WTC11 (cell line): ENCODE data around the gene ANTXR2. TPM values are rescaled to one million over a fixed set of nuclear protein-coding genes. Genes with fewer than 3 reads are reported as not detected.

Experiments
- ATAC-seq: fragments of 200-7000 bp; cut with Tn5 transposase; 2 replicates; pipeline ENCODE4 v1.10.0; 2021; ENCODE audit warnings: mild to moderate bottlenecking, moderate library complexity
- CTCF ChIA-PET: fragments of 300-600 bp; sonication (Branson Sonifier 250); formaldehyde crosslinking; loops from one replicate; lab custom pipeline; 2021; ENCODE audit warnings: antibody characterized with exemption; lab: Charles Lee
- POLR2A ChIA-PET: fragments of 350-600 bp; sonication (Branson Sonifier 250); formaldehyde crosslinking; loops from one replicate; lab custom pipeline; 2021; ENCODE audit warnings: antibody characterized with exemption; lab: Charles Lee
- DNase-seq: peaks from one replicate; pipeline ENCODE4 v3.0.0; 2021; ENCODE audit warnings: low spot score
- H3K27ac Mint-ChIP-seq: 2 replicates; pipeline ENCODE4 v1.8.0; 2021; ENCODE audit warnings: mixed read lengths
- H3K27me3 Mint-ChIP-seq: 2 replicates; pipeline ENCODE4 v1.8.0; 2021; ENCODE audit warnings: low read depth, mild to moderate bottlenecking, moderate library complexity, mixed read lengths
- H3K36me3 Mint-ChIP-seq: 2 replicates; pipeline ENCODE4 v1.8.0; 2021; ENCODE audit warnings: mixed read lengths
- H3K4me1 Mint-ChIP-seq: 2 replicates; pipeline ENCODE4 v1.8.0; 2022; ENCODE audit warnings: mixed read lengths
- H3K4me3 Mint-ChIP-seq: 2 replicates; pipeline ENCODE4 v1.8.0; 2021; ENCODE audit warnings: mild to moderate bottlenecking, moderate library complexity, mixed read lengths
- H3K9me3 Mint-ChIP-seq: 2 replicates; pipeline ENCODE4 v1.8.0; 2021; ENCODE audit warnings: mixed read lengths
- CBFB ChIP-seq: sonication (generic); formaldehyde crosslinking; IDR thresholded peaks from 2 replicates; pipeline ENCODE4 v1.8.1; 2022; ENCODE audit warnings: mild to moderate bottlenecking, low read depth, missing genetic modification reagents
- GABPB1 ChIP-seq: sonication (generic); formaldehyde crosslinking; IDR thresholded peaks from 2 replicates; pipeline ENCODE4 v1.8.1; 2023; ENCODE audit warnings: mild to moderate bottlenecking, missing genetic modification reagents
- GTF2I ChIP-seq: fragments of 250-450 bp; sonication (Bioruptor Pico); conservative IDR thresholded peaks from 2 replicates; pipeline ENCODE4 v1.4.0; 2021; ENCODE audit warnings: mild to moderate bottlenecking
- NR3C1 ChIP-seq: sonication (generic); formaldehyde crosslinking; conservative IDR thresholded peaks from 2 replicates; pipeline ENCODE4 v1.8.1; 2023; ENCODE audit warnings: low read depth, mild to moderate bottlenecking, missing genetic modification reagents
- OVOL2 ChIP-seq: fragments of 250-450 bp; sonication (Bioruptor Pico); IDR thresholded peaks from 2 replicates; pipeline ENCODE4 v1.9.0; 2021; ENCODE audit warnings: mild to moderate bottlenecking, borderline replicate concordance
- RELA ChIP-seq: sonication (generic); formaldehyde crosslinking; IDR thresholded peaks from 2 replicates; pipeline ENCODE4 v1.8.1; 2022; ENCODE audit warnings: missing genetic modification reagents, mild to moderate bottlenecking, borderline replicate concordance
- RORB ChIP-seq: fragments of 250-450 bp; sonication (Bioruptor Pico); IDR thresholded peaks from 2 replicates; pipeline ENCODE4 v1.9.0; 2021; ENCODE audit warnings: mild to moderate bottlenecking
- SMAD4 ChIP-seq: sonication (generic); formaldehyde crosslinking; IDR thresholded peaks from 2 replicates; pipeline ENCODE4 v1.8.0; 2022; ENCODE audit warnings: mild to moderate bottlenecking, missing genetic modification reagents
- SOX15 ChIP-seq: fragments of 250-450 bp; sonication (Bioruptor Pico); IDR thresholded peaks from 2 replicates; pipeline ENCODE4 v1.9.0; 2021; ENCODE audit warnings: mild to moderate bottlenecking
- ZBTB21 ChIP-seq: sonication (generic); formaldehyde crosslinking; IDR thresholded peaks from 2 replicates; pipeline ENCODE4 v1.8.1; 2023; ENCODE audit warnings: mild to moderate bottlenecking, missing genetic modification reagents, borderline replicate concordance
- ZNF138 ChIP-seq: sonication (generic); formaldehyde crosslinking; conservative IDR thresholded peaks from 2 replicates; pipeline ENCODE4 v1.8.1; 2022; ENCODE audit warnings: mild to moderate bottlenecking, moderate library complexity, missing genetic modification reagents
- ZNF219 ChIP-seq: sonication (generic); formaldehyde crosslinking; IDR thresholded peaks from 2 replicates; pipeline ENCODE4 v1.8.0; 2023; ENCODE audit warnings: missing genetic modification reagents, mild to moderate bottlenecking, borderline replicate concordance
- ZNF416 ChIP-seq: fragments of 250-450 bp; sonication (Bioruptor Pico); IDR thresholded peaks from 2 replicates; pipeline ENCODE4 v1.9.0; 2021; ENCODE audit warnings: mild to moderate bottlenecking, inconsistent platforms
- ZNF423 ChIP-seq: fragments of 250-450 bp; sonication (Bioruptor Pico); IDR thresholded peaks from 2 replicates; pipeline ENCODE4 v2.1.2; 2022; ENCODE audit warnings: mild to moderate bottlenecking, moderate library complexity
- ZNF671 ChIP-seq: fragments of 250-450 bp; sonication (Bioruptor Pico); IDR thresholded peaks from 2 replicates; pipeline ENCODE4 v1.8.0; 2021; ENCODE audit warnings: mild to moderate bottlenecking
- total RNA-seq: library from RNA; stranded (reverse); gene quantifications from 3 replicates; pipeline ENCODE4 v1.2.3, GENCODE V29; 2021
- TF ChIP-seq, protein P1 (sequence below): sonication (generic); formaldehyde crosslinking; IDR thresholded peaks from 2 replicates; pipeline ENCODE4 v1.8.1; 2022; ENCODE audit warnings: mild to moderate bottlenecking, missing genetic modification reagents, moderate library complexity, borderline replicate concordance
- TF ChIP-seq, protein P2 (sequence below): fragments of 250-450 bp; sonication (Bioruptor Pico); IDR thresholded peaks from 2 replicates; pipeline ENCODE4 v1.8.0; 2021; ENCODE audit warnings: mild to moderate bottlenecking
- TF ChIP-seq, protein P3 (sequence below): fragments of 250-450 bp; sonication (Bioruptor Pico); IDR thresholded peaks from 2 replicates; pipeline ENCODE4 v2.1.2; 2022; ENCODE audit warnings: mild to moderate bottlenecking, moderate library complexity
- TF ChIP-seq, protein P4 (sequence below): sonication (generic); formaldehyde crosslinking; IDR thresholded peaks from 2 replicates; pipeline ENCODE4 v1.8.1; 2023; ENCODE audit warnings: mild to moderate bottlenecking, missing genetic modification reagents, borderline replicate concordance
- TF ChIP-seq, protein P5 (sequence below): sonication (generic); formaldehyde crosslinking; IDR thresholded peaks from 2 replicates; pipeline ENCODE4 v1.8.1; 2023; ENCODE audit warnings: mild to moderate bottlenecking, missing genetic modification reagents, moderate library complexity
- TF ChIP-seq, protein P6 (sequence below): sonication (generic); formaldehyde crosslinking; IDR thresholded peaks from 2 replicates; pipeline ENCODE4 v1.8.0; 2022; ENCODE audit warnings: mild to moderate bottlenecking, missing genetic modification reagents

The ANTXR2 gene
- total RNA-seq, 1 experiment from 2014 or later = 9.9 TPM

DNA sequence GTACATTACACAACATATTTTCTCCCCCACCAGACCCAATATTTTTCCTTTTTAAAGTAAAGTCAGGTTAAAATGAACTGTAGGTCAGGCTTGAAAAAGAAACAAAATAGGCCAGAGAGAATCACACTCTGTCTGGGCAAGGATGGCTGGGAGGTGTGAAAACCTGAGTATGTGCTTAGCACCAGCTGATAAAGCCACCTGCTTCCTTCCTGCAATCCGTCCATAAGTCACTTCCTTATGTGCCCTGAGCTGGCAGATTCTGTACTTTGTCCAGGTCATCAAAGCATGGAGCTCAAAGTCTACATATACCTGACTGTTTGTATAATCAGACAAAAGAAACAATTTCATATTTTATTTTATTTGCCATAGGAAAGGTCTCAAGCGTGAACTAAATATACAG lies 37.7 kb downstream of the ANTXR2 start (continued):
- TF ChIP-seq, protein P1, sequence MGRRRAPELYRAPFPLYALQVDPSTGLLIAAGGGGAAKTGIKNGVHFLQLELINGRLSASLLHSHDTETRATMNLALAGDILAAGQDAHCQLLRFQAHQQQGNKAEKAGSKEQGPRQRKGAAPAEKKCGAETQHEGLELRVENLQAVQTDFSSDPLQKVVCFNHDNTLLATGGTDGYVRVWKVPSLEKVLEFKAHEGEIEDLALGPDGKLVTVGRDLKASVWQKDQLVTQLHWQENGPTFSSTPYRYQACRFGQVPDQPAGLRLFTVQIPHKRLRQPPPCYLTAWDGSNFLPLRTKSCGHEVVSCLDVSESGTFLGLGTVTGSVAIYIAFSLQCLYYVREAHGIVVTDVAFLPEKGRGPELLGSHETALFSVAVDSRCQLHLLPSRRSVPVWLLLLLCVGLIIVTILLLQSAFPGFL (CRISPR knock-in tag) = no peak
- TF ChIP-seq, protein P2, sequence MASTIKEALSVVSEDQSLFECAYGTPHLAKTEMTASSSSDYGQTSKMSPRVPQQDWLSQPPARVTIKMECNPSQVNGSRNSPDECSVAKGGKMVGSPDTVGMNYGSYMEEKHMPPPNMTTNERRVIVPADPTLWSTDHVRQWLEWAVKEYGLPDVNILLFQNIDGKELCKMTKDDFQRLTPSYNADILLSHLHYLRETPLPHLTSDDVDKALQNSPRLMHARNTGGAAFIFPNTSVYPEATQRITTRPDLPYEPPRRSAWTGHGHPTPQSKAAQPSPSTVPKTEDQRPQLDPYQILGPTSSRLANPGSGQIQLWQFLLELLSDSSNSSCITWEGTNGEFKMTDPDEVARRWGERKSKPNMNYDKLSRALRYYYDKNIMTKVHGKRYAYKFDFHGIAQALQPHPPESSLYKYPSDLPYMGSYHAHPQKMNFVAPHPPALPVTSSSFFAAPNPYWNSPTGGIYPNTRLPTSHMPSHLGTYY (CRISPR knock-in tag) = no peak
- TF ChIP-seq OVOL2 (CRISPR knock-in tag) (no peak), RELA (no peak), ZNF416 (CRISPR knock-in tag) (no peak), ZBTB21 (CRISPR knock-in tag) (no peak), SMAD4 (CRISPR knock-in tag) (no peak)
- TF ChIP-seq, all 79 proteins: peak for 0

DNA sequence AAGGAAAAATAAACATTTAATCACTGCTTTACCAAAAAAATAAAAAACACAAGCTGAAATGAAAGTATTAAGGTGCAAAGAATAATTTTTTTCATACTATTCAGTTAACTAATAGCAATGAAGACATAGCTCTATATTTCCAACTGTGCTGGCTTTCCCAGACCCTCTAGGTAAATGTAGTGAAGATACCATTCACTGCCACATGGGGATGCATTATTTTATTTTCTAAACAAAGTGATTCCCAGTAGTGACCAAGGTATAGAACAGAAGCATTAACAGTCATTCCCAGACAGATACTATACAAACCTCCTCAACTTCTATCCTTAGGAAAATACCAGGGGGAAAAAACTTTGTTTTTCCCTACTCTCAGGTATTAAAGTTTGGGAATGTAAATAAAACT lies 39.4 kb downstream of the ANTXR2 start:
- ATAC-seq (peak; percentile 74), DNase-seq (no peak)
- CTCF ChIA-PET = no interaction called here
- TF ChIP-seq, protein P3, sequence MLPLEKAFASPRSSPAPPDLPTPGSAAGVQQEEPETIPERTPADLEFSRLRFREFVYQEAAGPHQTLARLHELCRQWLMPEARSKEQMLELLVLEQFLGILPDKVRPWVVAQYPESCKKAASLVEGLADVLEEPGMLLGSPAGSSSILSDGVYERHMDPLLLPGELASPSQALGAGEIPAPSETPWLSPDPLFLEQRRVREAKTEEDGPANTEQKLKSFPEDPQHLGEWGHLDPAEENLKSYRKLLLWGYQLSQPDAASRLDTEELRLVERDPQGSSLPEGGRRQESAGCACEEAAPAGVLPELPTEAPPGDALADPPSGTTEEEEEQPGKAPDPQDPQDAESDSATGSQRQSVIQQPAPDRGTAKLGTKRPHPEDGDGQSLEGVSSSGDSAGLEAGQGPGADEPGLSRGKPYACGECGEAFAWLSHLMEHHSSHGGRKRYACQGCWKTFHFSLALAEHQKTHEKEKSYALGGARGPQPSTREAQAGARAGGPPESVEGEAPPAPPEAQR (CRISPR knock-in tag) = no peak
- TF ChIP-seq ZNF138 (CRISPR knock-in tag) (no peak), CBFB (CRISPR knock-in tag) (no peak), GABPB1 (CRISPR knock-in tag) (no peak), ZNF416 (CRISPR knock-in tag) (no peak), ZNF423 (CRISPR knock-in tag) (no peak), ZNF671 (CRISPR knock-in tag) (no peak), ZNF219 (CRISPR knock-in tag) (no peak), NR3C1 (CRISPR knock-in tag) (no peak), SOX15 (CRISPR knock-in tag) (no peak), RELA (no peak), RORB (CRISPR knock-in tag) (no peak), GTF2I (CRISPR knock-in tag) (no peak)
- TF ChIP-seq, protein P4, sequence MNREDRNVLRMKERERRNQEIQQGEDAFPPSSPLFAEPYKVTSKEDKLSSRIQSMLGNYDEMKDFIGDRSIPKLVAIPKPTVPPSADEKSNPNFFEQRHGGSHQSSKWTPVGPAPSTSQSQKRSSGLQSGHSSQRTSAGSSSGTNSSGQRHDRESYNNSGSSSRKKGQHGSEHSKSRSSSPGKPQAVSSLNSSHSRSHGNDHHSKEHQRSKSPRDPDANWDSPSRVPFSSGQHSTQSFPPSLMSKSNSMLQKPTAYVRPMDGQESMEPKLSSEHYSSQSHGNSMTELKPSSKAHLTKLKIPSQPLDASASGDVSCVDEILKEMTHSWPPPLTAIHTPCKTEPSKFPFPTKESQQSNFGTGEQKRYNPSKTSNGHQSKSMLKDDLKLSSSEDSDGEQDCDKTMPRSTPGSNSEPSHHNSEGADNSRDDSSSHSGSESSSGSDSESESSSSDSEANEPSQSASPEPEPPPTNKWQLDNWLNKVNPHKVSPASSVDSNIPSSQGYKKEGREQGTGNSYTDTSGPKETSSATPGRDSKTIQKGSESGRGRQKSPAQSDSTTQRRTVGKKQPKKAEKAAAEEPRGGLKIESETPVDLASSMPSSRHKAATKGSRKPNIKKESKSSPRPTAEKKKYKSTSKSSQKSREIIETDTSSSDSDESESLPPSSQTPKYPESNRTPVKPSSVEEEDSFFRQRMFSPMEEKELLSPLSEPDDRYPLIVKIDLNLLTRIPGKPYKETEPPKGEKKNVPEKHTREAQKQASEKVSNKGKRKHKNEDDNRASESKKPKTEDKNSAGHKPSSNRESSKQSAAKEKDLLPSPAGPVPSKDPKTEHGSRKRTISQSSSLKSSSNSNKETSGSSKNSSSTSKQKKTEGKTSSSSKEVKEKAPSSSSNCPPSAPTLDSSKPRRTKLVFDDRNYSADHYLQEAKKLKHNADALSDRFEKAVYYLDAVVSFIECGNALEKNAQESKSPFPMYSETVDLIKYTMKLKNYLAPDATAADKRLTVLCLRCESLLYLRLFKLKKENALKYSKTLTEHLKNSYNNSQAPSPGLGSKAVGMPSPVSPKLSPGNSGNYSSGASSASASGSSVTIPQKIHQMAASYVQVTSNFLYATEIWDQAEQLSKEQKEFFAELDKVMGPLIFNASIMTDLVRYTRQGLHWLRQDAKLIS (CRISPR knock-in tag) = no peak
- TF ChIP-seq, protein P5, sequence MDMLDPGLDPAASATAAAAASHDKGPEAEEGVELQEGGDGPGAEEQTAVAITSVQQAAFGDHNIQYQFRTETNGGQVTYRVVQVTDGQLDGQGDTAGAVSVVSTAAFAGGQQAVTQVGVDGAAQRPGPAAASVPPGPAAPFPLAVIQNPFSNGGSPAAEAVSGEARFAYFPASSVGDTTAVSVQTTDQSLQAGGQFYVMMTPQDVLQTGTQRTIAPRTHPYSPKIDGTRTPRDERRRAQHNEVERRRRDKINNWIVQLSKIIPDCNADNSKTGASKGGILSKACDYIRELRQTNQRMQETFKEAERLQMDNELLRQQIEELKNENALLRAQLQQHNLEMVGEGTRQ (CRISPR knock-in tag) = no peak
- TF ChIP-seq, protein P6, sequence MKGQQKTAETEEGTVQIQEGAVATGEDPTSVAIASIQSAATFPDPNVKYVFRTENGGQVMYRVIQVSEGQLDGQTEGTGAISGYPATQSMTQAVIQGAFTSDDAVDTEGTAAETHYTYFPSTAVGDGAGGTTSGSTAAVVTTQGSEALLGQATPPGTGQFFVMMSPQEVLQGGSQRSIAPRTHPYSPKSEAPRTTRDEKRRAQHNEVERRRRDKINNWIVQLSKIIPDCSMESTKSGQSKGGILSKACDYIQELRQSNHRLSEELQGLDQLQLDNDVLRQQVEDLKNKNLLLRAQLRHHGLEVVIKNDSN = no peak
- no peak overlapping the region for H3K27ac Mint-ChIP-seq
- no peak overlapping the region for H3K4me3 Mint-ChIP-seq
- H3K9me3 Mint-ChIP-seq = no peaks in the 10 kb centered on the region
- no peaks in the 10 kb centered on the region for H3K4me1 Mint-ChIP-seq
- H3K36me3 Mint-ChIP-seq = no peaks in the 10 kb centered on the region
- H3K27me3 Mint-ChIP-seq = no peaks in the 10 kb centered on the region
- POLR2A ChIA-PET = no interaction called here
